Caco-2 (cell line): ENCODE measurements around the gene RNF207. TPM values are rescaled to one million over a fixed set of nuclear protein-coding genes. Genes with fewer than 3 reads are reported as not detected.

Source experiments
- BruUV-seq: library from RNA; stranded (reverse); fragments of 400-500 nt; replicated peaks from 2 replicates; lab custom pipeline; 2021; lab: Mats Ljungman, UMichigan
- CTCF ChIA-PET: fragments of 300-600 bp; sonication (Branson Sonifier 250); formaldehyde crosslinking; loops from one replicate; lab custom pipeline; 2022; ENCODE audit warnings: antibody characterized with exemption; lab: Charles Lee
- POLR2A ChIA-PET: fragments of 300-600 bp; sonication (Branson Sonifier 250); formaldehyde crosslinking; loops from one replicate; lab custom pipeline; 2022; ENCODE audit warnings: antibody characterized with exemption; lab: Charles Lee
- DNase-seq, 2 experiments: peaks; one replicate each; pipeline versions ENCODE4 v3.0.0 to v3.0.0-alpha.2; 2020 to 2022
- H3K27me3 ChIP-seq: replicated peaks from 2 replicates; pipeline ENCODE4 v1.6.0; 2011; ENCODE audit warnings: low read length; ENCODE audit not compliant: control insufficient read depth, insufficient read depth
- H3K36me3 ChIP-seq: 2 replicates; pipeline ENCODE4 v1.5.1; 2011; ENCODE audit warnings: low read length; ENCODE audit not compliant: control insufficient read depth, insufficient read depth
- H3K4me1 ChIP-seq: fragments of 250-450 bp; sonication (Bioruptor Pico); 2 replicates; pipeline ENCODE4 v1.5.1; 2020; ENCODE audit warnings: mild to moderate bottlenecking
- H3K4me3 ChIP-seq: 2 replicates; pipeline ENCODE4 v1.5.1; 2011; ENCODE audit warnings: low read depth, mild to moderate bottlenecking, control low read depth, low read length
- H3K9me3 ChIP-seq: fragments of 250-450 bp; sonication (Bioruptor Pico); 2 replicates; pipeline ENCODE4 v1.5.1; 2020; ENCODE audit warnings: mild to moderate bottlenecking, moderate library complexity
- H3K27ac Mint-ChIP-seq: one replicate; pipeline ENCODE4 v1.8.0; 2022; ENCODE audit warnings: mixed read lengths; ENCODE audit not compliant: unreplicated experiment
- H3K27me3 Mint-ChIP-seq: one replicate; pipeline ENCODE4 v1.8.0; 2022; ENCODE audit warnings: mixed read lengths; ENCODE audit not compliant: insufficient read depth, unreplicated experiment
- H3K36me3 Mint-ChIP-seq: one replicate; pipeline ENCODE4 v1.8.0; 2022; ENCODE audit warnings: mild to moderate bottlenecking, mixed read lengths; ENCODE audit not compliant: insufficient read depth, unreplicated experiment
- H3K4me1 Mint-ChIP-seq: one replicate; pipeline ENCODE4 v1.8.0; 2022; ENCODE audit warnings: low read depth, mixed read lengths; ENCODE audit not compliant: unreplicated experiment
- H3K4me3 Mint-ChIP-seq: one replicate; pipeline ENCODE4 v1.8.0; 2022; ENCODE audit warnings: mild to moderate bottlenecking, moderate library complexity, mixed read lengths; ENCODE audit not compliant: unreplicated experiment
- H3K9me3 Mint-ChIP-seq: one replicate; pipeline ENCODE4 v1.8.0; 2022; ENCODE audit warnings: mixed read lengths; ENCODE audit not compliant: unreplicated experiment
- intact Hi-C: fragments of 100-400 bp; cut with micrococcal nuclease; formaldehyde crosslinking; loops from one replicate; pipeline ENCODE4 v1.10.0; 2022; ENCODE audit not compliant: unreplicated experiment
- total RNA-seq: library from RNA; stranded (reverse); gene quantifications from 2 replicates; pipeline ENCODE4 v1.2.3, GENCODE V29; 2022
- TF ChIP-seq, protein P1 (sequence below), 2 experiments: fragments of 200-600 bp in 1 of 2; IDR thresholded peaks; 1 replicate in 1 of 2; 2 replicates in 1 of 2; pipeline versions ENCODE4 v1.5.1 to v1.8.0; 2011 to 2022; ENCODE audit warnings: antibody characterized with exemption in 1 of 2, control low read depth in 1 of 2, inconsistent platforms in 1 of 2, low read depth in 1 of 2, low read length in 1 of 2, mild to moderate bottlenecking in 1 of 2, moderate library complexity in 1 of 2; ENCODE audit not compliant: insufficient read depth in 1 of 2, severe bottlenecking in 1 of 2, unreplicated experiment in 1 of 2

RNF207 gene
- total RNA-seq, 1 experiment from 2014 or later = 27.4 TPM

DNA sequence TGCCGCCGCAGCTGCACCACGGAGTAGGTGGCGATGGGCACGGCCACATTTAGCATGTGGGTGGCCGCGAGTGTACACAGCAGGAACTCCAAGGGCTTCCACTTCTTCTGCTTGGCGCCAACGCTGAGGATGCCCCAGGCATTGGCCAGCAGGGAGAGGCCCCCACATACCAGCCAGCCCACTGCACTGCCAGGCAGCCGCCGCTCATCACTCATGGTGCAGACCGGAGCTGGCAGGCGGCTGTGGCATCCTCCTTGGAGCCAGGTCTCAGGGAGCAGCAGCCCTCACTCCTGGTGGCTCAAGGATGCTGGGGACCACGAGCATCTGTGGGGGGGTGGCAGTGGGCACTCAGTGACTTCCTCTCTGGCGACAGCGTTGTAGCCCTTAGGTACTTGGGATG is 48.8 kb downstream of the RNF207 start:
- H3K4me3 ChIP-seq = no peak overlapping the region
- intact Hi-C loops = no loop called here
- H3K4me1 ChIP-seq = no peaks in the 10 kb centered on the region
- no TSS peak for BruUV-seq
- Mint-ChIP-seq H3K27ac (no peak overlapping the region), H3K9me3 (no peaks in the 10 kb centered on the region), H3K4me1 (no peaks in the 10 kb centered on the region), H3K27me3 (no peaks in the 10 kb centered on the region), H3K36me3 (no peaks in the 10 kb centered on the region), H3K4me3 (no peak overlapping the region)
- TF ChIP-seq, protein P1, sequence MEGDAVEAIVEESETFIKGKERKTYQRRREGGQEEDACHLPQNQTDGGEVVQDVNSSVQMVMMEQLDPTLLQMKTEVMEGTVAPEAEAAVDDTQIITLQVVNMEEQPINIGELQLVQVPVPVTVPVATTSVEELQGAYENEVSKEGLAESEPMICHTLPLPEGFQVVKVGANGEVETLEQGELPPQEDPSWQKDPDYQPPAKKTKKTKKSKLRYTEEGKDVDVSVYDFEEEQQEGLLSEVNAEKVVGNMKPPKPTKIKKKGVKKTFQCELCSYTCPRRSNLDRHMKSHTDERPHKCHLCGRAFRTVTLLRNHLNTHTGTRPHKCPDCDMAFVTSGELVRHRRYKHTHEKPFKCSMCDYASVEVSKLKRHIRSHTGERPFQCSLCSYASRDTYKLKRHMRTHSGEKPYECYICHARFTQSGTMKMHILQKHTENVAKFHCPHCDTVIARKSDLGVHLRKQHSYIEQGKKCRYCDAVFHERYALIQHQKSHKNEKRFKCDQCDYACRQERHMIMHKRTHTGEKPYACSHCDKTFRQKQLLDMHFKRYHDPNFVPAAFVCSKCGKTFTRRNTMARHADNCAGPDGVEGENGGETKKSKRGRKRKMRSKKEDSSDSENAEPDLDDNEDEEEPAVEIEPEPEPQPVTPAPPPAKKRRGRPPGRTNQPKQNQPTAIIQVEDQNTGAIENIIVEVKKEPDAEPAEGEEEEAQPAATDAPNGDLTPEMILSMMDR (IDR thresholded peaks at IDR 0.05; ENCODE audit: insufficient read depth in 1 of 2, low read depth in 1 of 2, low read length in 1 of 2, severe bottlenecking in 1 of 2, unreplicated experiment in 1 of 2) = no peak
- no peaks in the 10 kb centered on the region for H3K9me3 ChIP-seq
- no peaks in the 10 kb centered on the region for H3K27me3 ChIP-seq
- no peaks in the 10 kb centered on the region for H3K36me3 ChIP-seq
- POLR2A ChIA-PET = no interaction called here
- no peak for DNase-seq
- CTCF ChIA-PET = interaction anchor here (0.6 kb wide), 1 partner anchor 168 kb away, joined by 3 read pairs; no protein-coding TSS in a partner anchor

GRCh38 chr1:6256645-6257044 is 50.7 kb downstream of the RNF207 start:
- Mint-ChIP-seq H3K4me3 (no peak overlapping the region), H3K27ac (no peak overlapping the region), H3K4me1 (no peaks in the 10 kb centered on the region), H3K36me3 (no peaks in the 10 kb centered on the region), H3K27me3 (no peaks in the 10 kb centered on the region), H3K9me3 (no peaks in the 10 kb centered on the region)
- CTCF ChIA-PET = interaction anchor here (0.6 kb wide), 1 partner anchor 400 kb away, joined by 5 read pairs; no protein-coding TSS in a partner anchor
- TF ChIP-seq, protein P1 (IDR thresholded peaks at IDR 0.05; ENCODE audit: insufficient read depth in 1 of 2, low read depth in 1 of 2, low read length in 1 of 2, severe bottlenecking in 1 of 2, unreplicated experiment in 1 of 2) = no peak
- DNase-seq = no peak
- H3K36me3 ChIP-seq = no peaks in the 10 kb centered on the region
- BruUV-seq = no TSS peak
- no peaks in the 10 kb centered on the region for H3K4me1 ChIP-seq
- H3K9me3 ChIP-seq = no peaks in the 10 kb centered on the region
- H3K27me3 ChIP-seq = no peaks in the 10 kb centered on the region
- intact Hi-C loops = no loop called here
- POLR2A ChIA-PET = interaction anchor here (0.6 kb wide), 1 partner anchor 1974 kb away, joined by 4 read pairs; no protein-coding TSS in a partner anchor
- H3K4me3 ChIP-seq = no peak overlapping the region

DNA sequence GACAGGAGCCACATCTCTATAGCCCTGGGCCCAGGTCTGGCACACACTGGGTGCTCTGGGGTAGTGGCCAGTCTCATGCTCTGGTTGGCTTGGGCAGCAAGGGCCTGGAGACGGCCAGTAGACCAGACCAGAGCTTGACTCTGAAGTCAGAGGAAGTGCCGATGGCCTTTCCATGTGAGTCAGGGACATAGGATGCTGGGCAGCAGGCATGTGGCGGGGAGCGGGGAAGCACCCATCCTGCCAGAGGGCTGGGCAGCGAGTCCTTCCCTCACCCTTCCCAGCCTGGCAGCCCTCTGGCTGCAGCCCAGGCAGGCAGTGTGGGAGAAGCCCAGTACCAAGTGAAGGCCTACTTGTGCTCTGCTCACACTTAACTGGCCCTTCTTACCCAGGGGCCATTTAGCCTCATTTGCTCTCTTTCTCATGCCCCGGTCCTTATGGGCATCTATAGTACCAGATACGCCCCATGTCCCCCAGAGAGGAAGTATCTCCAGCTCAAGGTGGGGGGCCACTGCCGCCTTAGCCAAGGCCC is 51.7 kb downstream of the RNF207 start:
- H3K9me3 Mint-ChIP-seq = no peaks in the 10 kb centered on the region
- POLR2A ChIA-PET = no interaction called here

More for the DNA sequence above, 51.7 kb downstream of the RNF207 start:
- Histone ChIP-seq H3K4me1 (no peaks in the 10 kb centered on the region), H3K36me3 (no peaks in the 10 kb centered on the region), H3K9me3 (no peaks in the 10 kb centered on the region), H3K27me3 (no peaks in the 10 kb centered on the region), H3K4me3 (no peak overlapping the region)
- H3K27me3 Mint-ChIP-seq = no peaks in the 10 kb centered on the region
- CTCF ChIA-PET = no interaction called here
- no peak overlapping the region for H3K27ac Mint-ChIP-seq
- H3K36me3 Mint-ChIP-seq = no peaks in the 10 kb centered on the region
- no peak overlapping the region for H3K4me3 Mint-ChIP-seq
- H3K4me1 Mint-ChIP-seq = no peaks in the 10 kb centered on the region
- TF ChIP-seq, protein P1 (IDR thresholded peaks at IDR 0.05; ENCODE audit: insufficient read depth in 1 of 2, low read depth in 1 of 2, low read length in 1 of 2, severe bottlenecking in 1 of 2, unreplicated experiment in 1 of 2) = no peak
- no TSS peak for BruUV-seq
- DNase-seq = no peak
- intact Hi-C loops = no loop called here
